NB4 (cell line): ENCODE data around the gene PHRF1.

Experiments used
- MYC ChIP-seq: IDR thresholded peaks from 2 replicates; pipeline ENCODE4 v1.6.1; 2011; ENCODE audit warnings: low read depth, low read length
- POLR2A ChIP-seq: IDR thresholded peaks from 2 replicates; pipeline ENCODE4 v1.6.1; 2011; ENCODE audit warnings: mild to moderate bottlenecking; ENCODE audit not compliant: insufficient read length; ENCODE audit errors: extremely low read depth
- TF ChIP-seq, protein P1 (sequence below): IDR thresholded peaks from one replicate; pipeline ENCODE4 v1.5.1; 2012; ENCODE audit warnings: low read depth, low read length
- TF ChIP-seq, protein P2 (sequence below): IDR thresholded peaks from 2 replicates; pipeline ENCODE4 v1.6.1; 2011; ENCODE audit warnings: low read depth, low read length

DNA sequence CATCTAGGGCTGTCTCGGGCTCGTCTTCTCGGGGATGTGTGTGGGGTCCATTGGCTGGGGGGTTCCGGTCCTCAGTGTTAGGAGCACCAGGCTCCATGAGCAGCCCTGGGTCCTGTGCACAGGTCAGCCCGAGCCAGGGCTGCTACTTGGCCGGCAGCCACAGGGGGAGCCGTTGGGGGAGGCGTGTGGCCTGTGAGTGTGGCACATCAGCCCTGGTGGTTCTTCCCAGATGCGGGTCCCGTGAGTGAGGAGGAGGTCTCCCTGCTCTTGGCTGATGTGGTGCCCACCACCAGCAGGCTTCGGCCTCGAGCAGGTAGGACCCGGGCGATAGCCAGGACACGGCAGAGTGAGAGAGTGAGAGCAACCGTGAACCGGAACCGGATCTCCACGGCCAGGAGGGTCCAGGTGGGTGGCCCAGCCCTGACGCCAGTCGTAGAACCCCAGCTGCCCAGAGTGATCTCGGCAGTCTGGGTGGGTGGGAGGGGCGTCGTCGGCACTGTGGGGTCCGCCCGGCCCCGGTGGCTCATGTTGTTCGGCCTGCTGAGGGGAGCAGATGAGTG is 21.0 kb downstream of the PHRF1 start:
- TF ChIP-seq, protein P1, sequence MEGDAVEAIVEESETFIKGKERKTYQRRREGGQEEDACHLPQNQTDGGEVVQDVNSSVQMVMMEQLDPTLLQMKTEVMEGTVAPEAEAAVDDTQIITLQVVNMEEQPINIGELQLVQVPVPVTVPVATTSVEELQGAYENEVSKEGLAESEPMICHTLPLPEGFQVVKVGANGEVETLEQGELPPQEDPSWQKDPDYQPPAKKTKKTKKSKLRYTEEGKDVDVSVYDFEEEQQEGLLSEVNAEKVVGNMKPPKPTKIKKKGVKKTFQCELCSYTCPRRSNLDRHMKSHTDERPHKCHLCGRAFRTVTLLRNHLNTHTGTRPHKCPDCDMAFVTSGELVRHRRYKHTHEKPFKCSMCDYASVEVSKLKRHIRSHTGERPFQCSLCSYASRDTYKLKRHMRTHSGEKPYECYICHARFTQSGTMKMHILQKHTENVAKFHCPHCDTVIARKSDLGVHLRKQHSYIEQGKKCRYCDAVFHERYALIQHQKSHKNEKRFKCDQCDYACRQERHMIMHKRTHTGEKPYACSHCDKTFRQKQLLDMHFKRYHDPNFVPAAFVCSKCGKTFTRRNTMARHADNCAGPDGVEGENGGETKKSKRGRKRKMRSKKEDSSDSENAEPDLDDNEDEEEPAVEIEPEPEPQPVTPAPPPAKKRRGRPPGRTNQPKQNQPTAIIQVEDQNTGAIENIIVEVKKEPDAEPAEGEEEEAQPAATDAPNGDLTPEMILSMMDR = peak; percentile 23
- TF ChIP-seq, protein P2, sequence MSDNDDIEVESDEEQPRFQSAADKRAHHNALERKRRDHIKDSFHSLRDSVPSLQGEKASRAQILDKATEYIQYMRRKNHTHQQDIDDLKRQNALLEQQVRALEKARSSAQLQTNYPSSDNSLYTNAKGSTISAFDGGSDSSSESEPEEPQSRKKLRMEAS = no peak
- TF ChIP-seq POLR2A (no peak), MYC (no peak)
